NB4 (cell line): ENCODE measurements around the gene IFNA14.
A peak's percentile ranks its signal among the peaks of the same experiment; 100 is the strongest.
"Not testable (repeated sequence)": the region's sequence is repeated elsewhere in the genome, so short reads cannot be mapped to it uniquely, and the experiment has no call there.

Experiments used
- DNase-seq: peaks from one replicate; pipeline ENCODE4 v3.0.0; 2010; ENCODE audit warnings: low read depth
- H3K4me3 ChIP-seq: one replicate; pipeline ENCODE4 v1.5.1; 2011; ENCODE audit warnings: mild to moderate bottlenecking, low read depth, low read length, moderate library complexity
- CTCF ChIP-seq: IDR thresholded peaks from one replicate; pipeline ENCODE4 v1.5.1; 2012; ENCODE audit warnings: low read depth, low read length
- MAX ChIP-seq: IDR thresholded peaks from 2 replicates; pipeline ENCODE4 v1.6.1; 2011; ENCODE audit warnings: low read depth, low read length
- MYC ChIP-seq: IDR thresholded peaks from 2 replicates; pipeline ENCODE4 v1.6.1; 2011; ENCODE audit warnings: low read depth, low read length
- POLR2A ChIP-seq: IDR thresholded peaks from 2 replicates; pipeline ENCODE4 v1.6.1; 2011; ENCODE audit warnings: mild to moderate bottlenecking; ENCODE audit not compliant: insufficient read length; ENCODE audit errors: extremely low read depth

Gene IFNA14

GRCh38 chr9:21234153-21234687 lies 5.6 kb downstream of the IFNA14 start:
- TF ChIP-seq CTCF (no peak), MAX (no peak), POLR2A (no peak), MYC (no peak)
- no peak overlapping the region for H3K4me3 ChIP-seq
- no peak for DNase-seq

- no peak for TF ChIP-seq MYC
- no peak for TF ChIP-seq POLR2A
- TF ChIP-seq MAX, result no peak
- no peak for TF ChIP-seq CTCF
- no peak for DNase-seq
- H3K4me3 ChIP-seq, result no peak overlapping the region
Measured at GRCh38 chr9:21233258-21233657, 6.5 kb downstream of the IFNA14 start.

GRCh38 chr9:21228122-21228521 lies 11.7 kb downstream of the IFNA14 start, which contains the start of gene IFNA17:
Gene IFNA17 (minus strand): TSS chr9:21228222. CDS start chr9:21228173, 49 bp downstream.
- H3K4me3 ChIP-seq, result no peak within 1 kb of the TSS
- TF ChIP-seq MYC (no peak), MAX (no peak), POLR2A (no peak), CTCF (no peak)
- no peak for DNase-seq

GRCh38 chr9:21217211-21217610 lies 22.6 kb downstream of the IFNA14 start, which contains the start of gene IFNA16:
Gene IFNA16 (minus strand): TSS chr9:21217311. CDS start chr9:21217305, 6 bp downstream.
- not testable (repeated sequence) for H3K4me3 ChIP-seq, DNase-seq

- H3K4me3 ChIP-seq, result not testable (repeated sequence)
- TF ChIP-seq CTCF, result peak; percentile 84
- DNase-seq, result peak; percentile 65
Measured at GRCh38 chr9:21213411-21214326, 26.1 kb downstream of the IFNA14 start.

GRCh38 chr9:21212160-21212559 lies 27.6 kb downstream of the IFNA14 start:
- not testable (repeated sequence) for H3K4me3 ChIP-seq, DNase-seq

GRCh38 chr9:21210782-21211181 lies 29.0 kb downstream of the IFNA14 start:
- H3K4me3 ChIP-seq, DNase-seq: not testable (repeated sequence)
